ENCODE data around the gene TANK.

TANK gene

DNA sequence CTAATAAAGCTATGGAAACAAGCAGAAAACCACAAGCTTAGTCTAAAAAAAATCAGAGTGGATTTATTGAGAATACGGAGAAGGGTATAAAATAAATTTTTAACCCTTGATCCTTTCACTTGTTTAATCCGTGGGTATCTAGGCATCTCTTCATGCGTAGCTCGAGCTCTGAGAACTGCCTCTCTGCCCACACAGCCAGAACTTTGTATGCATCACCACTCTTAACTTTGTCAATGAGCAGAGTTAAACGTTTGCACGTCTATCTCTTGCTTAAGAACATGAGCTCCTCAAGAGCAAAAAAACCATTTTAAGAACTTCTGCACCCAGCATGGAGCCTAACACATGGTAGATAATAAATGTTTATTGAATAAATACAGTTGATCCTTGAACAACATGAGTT lies 26.9 kb upstream of the TANK start:
- DNase-seq (ENCODE audit: low read depth): no peak

DNA sequence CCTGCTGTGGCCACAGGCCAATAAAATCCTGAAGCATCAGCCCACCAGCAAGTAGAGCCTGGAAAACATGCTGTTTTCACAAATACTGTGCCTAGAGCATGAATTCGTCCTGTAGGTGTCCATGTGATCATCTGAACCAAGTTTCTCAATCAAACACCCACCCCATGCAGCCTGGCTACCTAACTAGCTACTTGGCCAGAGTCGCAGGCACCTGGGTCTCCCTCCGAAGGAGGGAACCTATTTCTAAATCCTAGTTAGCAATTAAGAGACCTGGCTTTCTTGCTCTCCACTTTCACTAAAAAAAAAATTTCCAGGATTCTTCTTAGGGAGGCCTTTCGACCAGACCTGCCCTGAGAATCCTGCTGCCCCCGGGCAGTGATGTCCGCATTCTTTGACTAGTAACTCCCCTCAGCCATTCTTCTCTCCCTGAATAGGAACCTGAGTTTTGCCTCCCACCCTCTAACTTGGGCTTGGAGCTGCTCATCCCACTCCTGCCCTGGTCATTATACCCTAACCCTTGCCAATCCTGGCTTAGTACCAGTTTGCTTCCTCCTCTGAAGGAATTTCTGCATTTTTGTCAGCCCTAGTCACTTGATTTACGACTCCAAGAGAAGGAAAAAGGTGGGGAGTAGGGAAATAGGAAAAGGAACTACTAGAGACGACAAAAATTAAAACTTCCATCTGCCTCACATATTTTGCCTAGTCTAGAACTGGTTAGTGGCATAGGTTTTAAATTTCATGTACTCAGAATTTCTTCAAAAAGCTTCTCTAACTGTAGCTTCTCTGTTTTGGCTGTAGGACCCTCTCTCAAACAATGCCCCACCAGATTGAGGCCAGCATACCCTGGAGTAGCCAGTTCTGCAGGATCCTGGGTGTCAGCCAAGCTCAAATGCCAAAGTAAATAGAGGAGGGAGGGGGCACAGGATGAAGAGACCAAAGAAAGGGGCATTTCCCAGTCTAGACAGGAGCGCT lies 25.4 kb upstream of the TANK start:
- DNase-seq (ENCODE audit: low read depth): no peak

DNA sequence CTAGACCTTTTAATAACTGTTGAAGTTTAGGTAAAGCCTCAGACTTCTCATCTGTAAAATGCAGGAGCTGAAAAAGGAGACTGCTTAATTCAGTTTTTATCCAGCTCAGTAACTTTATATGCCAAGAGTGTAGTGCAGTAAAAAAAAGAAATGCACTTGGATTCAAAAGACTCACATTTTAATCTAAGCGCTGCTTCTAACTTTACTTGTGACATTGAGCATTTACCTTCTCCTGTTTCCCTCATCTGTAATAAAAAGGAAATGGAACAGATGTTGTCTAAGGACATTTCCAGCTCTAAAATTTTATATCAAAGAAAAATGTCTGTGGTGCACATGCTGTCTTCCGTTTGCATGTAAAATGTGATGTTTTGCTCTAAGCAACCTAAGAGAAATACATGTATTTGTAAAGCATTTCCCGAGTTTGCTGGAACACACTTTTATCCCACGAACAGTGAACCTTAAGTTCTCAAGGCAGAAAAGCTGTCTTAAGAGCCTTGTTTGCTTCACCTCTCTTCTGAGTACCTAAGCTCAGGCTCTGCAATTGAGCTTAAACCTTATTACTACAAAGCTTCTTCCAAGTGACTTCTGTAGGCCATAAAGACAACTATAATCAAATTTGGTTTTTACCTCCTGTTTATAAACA lies 24.2 kb upstream of the TANK start:
- DNase-seq (ENCODE audit: low read depth): no peak

DNA sequence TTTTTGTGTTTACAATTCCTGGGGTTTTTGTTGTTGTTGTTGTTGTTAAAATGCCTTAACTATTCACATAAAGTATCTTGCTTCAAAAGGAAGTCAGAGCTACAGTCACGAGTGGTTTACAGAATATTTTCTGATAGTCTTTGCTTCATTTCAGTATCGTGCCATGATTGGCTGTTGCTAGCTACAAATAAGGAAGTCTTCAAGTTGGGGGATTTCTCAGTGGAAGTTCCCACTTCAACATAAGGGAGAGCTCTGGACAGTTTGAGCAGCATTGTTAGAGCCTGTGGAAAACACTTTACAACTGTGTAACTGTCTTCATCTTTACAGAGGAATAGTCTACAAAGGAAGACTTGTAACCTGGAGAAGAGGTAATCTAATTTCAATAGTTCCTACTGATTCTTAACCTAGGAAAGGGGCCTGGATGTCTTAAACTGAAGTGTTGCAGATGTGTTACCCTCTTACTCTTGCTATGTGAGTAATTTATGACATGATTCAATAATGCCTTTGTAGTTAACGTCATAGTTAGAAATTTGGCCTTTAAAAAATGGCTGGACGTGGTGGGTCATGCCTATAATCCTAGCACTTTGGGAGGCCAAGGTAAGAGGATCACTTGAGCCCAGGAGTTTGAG lies 23.4 kb upstream of the TANK start:
- no peak for DNase-seq (ENCODE audit: low read depth)

DNA sequence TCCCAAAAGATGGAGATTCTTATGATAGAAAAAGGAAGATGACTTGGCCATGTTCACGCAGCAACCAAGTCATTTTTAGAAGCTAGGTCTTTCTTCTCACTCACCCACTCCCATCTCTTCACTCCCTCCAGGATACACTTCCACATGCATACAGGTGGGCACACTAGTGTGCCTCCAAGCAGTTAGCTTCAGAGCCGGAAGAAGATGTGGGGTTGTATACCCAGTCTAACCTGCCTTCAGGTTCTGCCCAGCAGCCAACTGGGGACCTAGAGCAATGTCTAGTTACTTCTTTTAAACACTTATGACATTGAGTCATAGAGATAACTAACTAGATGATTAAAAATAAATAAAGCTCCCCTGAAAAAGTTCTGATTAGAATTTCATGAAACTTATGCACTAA lies 21.8 kb upstream of the TANK start:
- DNase-seq (ENCODE audit: low read depth): no peak

DNA sequence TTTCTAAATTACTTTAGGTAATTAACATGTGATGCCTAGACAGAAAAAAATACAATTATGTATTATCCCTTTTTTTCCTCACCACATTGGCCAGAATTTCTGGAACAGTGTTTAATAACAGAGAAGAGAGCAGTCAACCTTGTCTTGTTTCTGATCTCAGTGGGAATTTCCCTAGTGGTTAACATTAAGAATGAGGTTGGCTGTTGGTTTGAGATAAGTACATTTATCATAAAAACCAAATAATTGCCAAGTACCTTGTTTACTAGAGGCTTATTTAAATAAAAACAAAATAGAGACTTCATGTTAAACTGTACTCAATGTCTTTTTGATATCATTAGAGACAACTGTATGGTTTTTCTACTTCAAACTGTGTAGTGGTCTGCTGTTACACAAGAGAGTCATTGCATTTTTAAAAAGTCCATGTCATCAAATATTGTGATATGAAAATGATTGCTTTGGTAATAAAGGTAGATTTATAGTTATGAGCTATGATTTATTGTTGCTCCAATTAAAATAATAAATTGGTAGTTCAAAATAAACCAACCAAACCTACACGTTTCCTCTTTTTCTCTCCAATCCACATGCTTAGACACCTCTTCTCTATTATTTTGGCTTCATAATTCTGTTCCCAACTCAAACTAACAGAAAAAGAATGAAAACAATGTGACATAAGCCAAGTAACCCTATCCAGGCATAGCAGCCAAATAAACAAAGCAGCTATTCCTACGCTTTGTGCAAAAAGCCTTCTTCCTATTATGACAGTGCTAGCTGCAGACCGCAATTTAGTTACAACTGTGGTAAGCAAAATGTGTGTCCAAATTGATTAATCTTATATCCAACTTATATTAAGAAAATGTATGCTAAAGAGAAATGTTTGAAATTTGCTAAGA lies 20.9 kb upstream of the TANK start:
- DNase-seq (ENCODE audit: low read depth): no peak

DNA sequence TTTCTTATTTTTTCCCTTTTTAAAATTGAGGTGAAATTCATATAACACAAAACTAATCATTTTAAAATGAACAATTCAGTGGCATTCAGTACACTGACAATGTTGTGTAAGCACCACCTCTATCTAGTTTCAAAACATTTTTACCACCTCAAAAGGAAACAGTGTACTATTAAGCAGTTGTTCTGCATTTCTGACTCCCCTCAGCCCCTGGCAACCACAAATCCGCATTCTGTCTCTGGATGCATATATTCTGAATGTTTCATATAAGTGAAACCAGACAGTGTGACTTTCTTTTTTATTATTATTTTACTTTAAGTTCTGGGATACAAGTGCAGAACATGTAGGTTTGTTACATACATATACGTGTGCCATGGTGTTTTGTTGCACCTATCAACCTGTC lies 19.2 kb upstream of the TANK start:
- DNase-seq (ENCODE audit: low read depth): no peak

DNA sequence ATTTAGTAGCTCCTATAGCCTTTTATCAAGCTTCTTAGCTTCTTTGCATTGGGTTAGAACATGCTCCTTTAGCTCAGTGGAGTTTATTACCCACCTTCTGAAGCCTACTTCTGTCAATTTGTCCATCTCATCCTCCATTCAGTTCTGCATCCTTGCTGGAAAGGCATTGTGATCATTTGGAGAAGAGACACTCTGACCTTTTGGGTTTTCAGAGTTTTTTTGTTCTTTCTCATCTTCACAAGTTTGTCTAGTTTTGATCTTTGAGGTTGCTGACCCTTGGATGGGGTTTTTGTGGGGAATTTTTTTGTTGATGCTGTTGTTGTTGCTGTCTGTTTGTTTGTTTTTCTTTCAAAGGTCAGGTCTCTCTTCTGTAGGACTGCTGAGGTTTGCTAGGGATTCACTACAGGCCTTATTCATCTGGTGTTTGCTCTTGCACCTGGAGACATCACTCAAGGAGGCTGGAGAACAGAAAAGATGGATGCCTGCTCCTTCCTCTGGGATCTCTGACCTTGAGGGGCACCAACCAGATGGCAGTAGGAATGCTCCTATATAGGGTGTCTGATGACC lies 13.9 kb upstream of the TANK start:
- DNase-seq (ENCODE audit: low read depth): no peak

DNA sequence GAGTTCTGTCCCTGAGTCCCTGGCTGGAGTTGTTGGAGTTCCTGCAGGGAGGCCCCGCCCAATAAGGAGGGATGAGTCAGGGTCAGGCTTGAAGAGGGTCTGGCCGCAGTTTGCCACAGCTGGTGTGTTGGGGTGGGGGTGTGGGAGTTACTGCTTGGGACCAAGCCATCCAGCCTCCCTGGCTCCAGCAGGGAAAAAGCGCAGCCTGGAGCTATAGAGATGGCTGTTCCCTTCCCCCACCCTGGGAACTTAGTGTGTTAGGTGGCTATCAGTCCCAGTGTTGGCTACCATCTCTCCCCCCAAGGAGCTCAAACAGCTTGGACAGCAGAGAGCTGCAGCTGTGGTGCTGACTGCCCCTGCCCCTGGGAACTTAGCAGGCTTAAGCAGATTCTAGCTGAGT lies 13.2 kb upstream of the TANK start:
- DNase-seq (ENCODE audit: low read depth): no peak

DNA sequence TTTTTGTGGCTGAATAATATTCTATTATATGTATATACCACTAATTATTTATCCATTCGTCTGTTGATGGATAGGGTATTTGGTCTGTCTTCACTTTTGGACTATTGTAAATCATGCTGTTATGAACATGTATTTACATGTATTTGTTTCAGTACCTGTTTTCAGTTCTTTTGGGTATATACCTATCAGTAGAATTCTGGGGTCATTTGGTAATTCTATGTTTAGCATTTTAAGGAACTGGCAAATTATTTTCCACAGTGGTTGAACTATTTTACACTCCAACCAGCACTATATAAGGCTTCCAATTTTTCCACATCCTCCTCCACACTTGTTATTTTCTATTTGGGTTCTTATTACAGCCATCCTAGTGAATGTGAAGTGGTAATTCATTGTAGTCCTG lies 12.4 kb upstream of the TANK start:
- DNase-seq (ENCODE audit: low read depth): no peak

DNA sequence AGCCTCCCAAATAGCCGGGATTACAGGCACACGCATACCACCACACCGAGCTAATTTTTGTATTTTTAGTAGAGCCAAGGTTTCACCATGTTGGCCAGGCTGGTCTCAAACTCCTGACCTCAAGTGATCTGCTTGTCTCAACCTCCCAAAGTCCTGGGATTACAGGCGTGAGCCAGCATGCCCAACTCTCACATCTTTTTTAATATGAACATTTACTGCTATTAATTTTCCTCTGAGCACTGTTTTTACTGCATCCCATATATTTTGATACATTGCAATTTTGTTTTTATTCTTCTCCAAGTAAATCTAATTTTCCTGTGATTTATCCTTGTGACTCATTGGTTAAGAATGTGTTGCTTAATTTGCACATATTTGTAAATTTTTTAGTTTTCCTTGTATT lies 9.5 kb upstream of the TANK start:
- DNase-seq (ENCODE audit: low read depth): no peak

DNA sequence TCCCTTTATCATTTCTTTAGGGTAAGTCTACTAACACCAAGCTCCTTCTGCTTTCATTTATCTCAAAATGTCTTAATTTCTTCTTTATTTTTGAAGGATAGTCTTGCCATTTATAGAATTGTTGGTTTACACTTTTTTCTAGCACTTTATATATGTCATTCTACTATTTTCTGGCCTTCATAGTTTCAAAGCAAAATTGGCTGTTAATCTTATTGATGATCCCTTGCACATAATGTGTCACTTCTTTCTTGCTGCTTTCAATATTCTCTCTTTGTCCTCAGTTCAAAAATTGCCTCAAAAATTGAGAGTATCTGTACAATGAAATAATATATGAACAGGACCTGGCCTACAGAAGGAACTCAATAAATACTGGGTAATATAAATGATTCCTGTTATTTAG lies 7.9 kb upstream of the TANK start:
- no peak for DNase-seq (ENCODE audit: low read depth)

DNA sequence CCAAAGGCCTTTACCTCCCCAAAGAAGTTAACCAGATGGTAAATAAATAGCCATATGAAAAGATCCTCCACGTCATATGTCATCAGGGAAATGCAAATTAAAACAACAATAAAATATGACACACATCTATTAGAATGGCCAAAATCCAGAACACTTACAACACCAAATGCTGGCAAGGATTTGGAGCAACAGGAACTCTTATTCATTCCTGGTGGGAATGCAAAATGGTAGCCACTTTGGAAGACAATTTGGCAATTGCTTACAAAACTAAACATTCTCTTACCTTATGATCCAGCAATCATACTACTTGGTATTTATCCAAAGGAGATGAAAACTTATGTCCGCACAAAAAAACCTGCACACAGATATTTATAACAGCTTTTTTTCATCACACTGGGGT lies 1.3 kb upstream of the TANK start:
- DNase-seq (ENCODE audit: low read depth): no peak

DNA sequence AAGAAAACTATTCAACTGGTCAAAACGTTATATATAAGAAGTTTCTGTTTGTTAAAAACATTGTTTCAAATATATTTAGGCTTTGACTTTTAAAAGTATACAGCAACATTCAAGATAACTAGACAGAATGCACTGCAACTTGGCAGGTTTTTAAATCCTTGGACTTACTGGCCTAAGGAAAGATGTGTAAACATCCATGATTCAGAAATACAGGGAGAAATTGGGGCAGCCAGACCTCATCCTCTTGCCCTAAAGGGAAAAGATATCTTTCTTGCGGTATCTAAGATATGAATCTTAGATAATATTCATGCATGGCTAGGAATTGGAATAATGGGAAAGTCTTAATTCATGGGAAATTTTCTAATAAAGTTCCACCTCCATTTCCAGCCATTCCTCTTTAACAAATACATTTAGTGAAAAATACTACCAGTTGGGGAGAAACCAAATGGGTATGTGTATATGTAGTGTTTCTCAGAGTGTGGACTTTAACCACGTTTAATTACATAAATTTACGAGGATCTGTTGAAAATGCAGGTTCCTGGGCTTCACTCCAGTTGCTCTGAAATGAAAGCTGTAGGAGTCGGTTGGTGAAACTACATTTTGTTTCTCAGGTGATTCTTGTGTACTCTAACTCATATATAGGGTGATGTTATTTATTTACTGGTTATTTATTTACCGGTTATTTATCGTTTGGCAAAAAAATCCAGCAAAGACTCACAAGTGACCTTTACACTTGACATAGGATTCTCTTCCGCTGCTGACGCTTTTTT lies 587 bp upstream of the TANK start:
- no peak for DNase-seq (ENCODE audit: low read depth)

DNA sequence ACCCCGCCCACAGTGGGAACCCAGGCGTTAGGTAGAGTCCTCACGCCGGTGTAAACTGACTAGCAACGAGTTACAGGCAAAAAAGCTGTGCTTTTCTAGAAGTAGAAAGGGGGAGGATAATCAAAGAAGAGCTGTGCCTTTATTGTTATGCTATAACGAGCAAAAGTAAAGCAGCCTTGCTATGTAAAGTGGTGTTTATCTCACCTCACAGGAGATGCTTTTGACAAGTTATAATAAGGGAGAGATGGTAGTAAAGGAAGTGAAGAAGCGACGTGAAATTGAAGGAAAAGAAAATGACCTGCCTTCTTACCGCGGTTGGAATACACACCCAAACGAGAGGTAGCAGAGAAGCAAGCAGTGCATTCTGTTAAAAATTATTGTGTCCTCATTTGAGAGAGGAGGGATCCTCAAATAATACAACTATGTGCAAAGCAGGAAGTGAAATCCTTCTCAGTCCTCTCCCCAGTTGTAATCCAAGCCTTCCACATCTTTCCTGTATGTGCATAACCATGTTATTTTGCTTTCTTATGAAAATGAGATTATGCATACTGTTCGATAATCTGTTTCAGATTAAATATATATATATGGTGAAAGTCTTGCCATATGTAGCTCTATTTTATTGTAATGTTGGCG lies 962 bp downstream of the TANK start:
- DNase-seq (ENCODE audit: low read depth): no peak

DNA sequence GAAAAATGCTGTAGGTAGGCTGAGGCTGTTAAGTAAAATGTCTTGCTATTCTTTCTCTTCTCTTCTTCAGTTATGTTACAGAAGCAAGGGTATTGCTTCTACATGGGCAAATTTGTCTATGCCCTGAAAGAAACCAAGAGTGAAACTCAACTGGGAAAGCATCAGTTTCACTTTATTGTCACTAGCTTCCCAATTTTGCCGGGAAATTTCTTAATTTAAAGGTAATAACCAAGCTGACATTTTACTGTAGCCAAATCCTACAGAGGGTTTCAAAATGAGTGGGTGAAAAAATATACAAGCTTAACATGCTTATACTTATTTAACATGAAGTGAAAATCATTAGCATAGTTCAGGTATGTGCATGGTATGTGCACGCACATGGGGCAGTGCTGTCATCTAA lies 3.2 kb downstream of the TANK start:
- DNase-seq (ENCODE audit: low read depth): no peak

DNA sequence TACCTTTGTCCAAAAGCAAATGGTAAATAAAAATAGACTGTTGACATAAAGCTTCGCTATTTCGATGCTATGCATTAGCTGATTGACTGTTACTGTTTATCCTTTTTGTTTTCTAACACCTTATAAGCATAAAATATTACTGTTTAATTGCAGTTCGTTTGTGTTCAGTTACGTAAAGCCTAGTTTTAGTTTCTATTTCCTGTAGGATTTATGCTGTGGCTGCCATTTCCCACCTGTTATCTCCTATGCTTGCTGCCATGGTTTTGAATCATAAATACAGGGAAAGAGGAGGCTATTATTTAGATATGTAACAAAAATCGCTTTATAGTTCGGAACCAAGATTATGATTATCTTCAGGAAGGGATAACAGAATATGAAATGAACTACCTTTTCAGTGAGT lies 3.9 kb downstream of the TANK start:
- DNase-seq (ENCODE audit: low read depth): no peak

DNA sequence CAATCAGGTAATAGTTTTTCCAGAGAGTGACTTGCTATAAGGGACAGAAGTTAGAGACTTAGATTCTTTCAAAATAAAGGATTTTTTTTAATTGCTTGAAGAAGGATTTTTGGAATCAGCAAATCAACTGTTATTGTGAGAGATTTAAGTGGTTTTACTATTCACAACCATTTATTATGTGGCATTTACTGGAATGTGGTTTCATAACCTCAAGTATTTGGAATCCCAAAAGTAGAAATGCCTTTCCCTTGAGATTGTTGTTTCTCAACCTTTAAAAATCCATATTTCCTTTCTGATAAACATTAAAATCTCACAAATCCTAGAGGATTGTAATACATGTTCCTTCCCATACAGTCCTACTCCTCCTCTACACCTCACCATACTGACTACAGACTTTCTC lies 5.0 kb downstream of the TANK start:
- DNase-seq (ENCODE audit: low read depth): no peak

DNA sequence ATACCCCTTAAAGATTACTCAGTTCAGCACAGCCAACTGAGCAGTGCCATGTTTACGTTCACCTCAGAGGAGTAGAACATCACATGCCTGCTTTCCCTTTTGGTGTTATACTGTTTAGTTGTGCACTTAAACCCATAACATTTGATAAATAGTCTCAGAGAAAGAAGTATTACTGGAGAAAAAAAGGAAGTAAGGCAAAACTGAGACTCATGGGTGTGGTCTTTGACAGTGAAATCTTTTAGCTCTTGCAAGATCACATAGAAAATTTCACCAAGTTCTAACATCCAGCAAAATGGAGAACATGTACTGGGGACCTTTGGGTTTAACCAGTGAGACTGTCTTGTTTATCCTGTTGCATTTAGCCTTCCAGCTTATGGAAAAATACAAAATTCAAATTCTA lies 5.6 kb downstream of the TANK start:
- no peak for DNase-seq (ENCODE audit: low read depth)

DNA sequence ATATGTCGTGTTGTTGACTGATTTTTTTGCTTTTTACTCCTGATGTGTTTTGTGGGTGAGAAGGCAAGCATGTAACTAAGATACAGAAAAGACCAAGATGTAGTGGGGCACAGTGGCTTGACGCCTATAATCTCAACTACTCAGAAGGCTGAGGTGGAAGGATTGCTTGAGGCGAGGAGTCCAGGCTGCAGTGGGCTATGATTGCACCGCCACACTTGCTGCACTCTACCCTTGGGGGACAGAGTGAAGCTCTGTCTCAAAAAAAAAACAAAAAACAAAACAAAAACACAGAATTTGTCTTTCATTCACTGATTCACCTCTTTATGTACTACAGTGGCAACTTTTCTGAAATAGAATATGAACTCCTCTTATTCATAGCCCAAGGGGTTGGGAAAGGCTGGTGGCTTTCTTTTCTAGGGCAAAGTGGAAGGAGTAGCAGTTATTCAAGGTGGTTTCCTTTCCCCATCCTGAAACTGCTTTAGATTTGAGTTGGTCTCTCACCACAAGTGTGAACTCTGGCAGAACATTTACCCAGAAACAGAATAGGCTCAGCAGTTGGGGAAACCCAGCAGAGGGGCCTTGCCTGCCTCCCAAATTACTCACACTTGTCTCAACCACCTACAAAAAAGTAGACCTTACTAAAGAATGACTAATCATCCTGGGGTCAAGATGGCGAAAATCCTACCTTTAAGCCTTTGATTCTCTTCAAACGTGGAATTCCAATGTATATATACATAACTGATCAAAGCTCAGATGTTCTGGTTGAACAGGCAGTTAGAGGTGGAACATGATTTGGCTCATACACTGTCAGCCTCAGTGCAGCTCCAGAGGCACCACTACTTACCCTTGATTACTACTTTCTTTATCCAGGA lies 6.5 kb downstream of the TANK start:
- DNase-seq (ENCODE audit: low read depth): peak; percentile 7
